Esophagus muscularis mucosa (tissue), 4 donors: ENCODE results near the gene LHX6.

Source experiments
- CTCF ChIP-seq, 3 experiments: fragments of 200-600 bp in 2 of 3; fragments of 450-650 bp in 1 of 3; sonication (generic) in 2 of 3; IDR thresholded peaks; one replicate each; pipeline ENCODE4 v1.5.1; 2017 to 2019; ENCODE audit warnings: antibody characterized with exemption in 3 of 3, mild to moderate bottlenecking in 2 of 3, moderate library complexity in 1 of 3
- EP300 ChIP-seq: sonication (generic); formaldehyde crosslinking; IDR thresholded peaks from one replicate; pipeline ENCODE4 v1.6.1; 2017; ENCODE audit warnings: antibody characterized with exemption
- POLR2A ChIP-seq: fragments of 450-650 bp; IDR thresholded peaks from one replicate; pipeline ENCODE4 v1.6.1; 2017; ENCODE audit warnings: antibody characterized with exemption, moderate library complexity, mild to moderate bottlenecking, low read depth

- TF ChIP-seq CTCF (IDR thresholded peaks at IDR 0.05), result no peak
- no peak for TF ChIP-seq EP300
- TF ChIP-seq POLR2A, result no peak
These were observed 60.4 kb downstream of the LHX6 start for GRCh38 chr9:122168356-122168755.
